Right renal pelvis (tissue), 4 donors: ENCODE measurements around the gene NCKAP5. TPM values are rescaled to one million over a fixed set of nuclear protein-coding genes. Genes with fewer than 3 reads are reported as not detected.

Experiments used
- DNase-seq, 4 donors: peaks; one replicate each; pipeline ENCODE4 v3.0.0-alpha.2; 2013; ENCODE audit warnings: low read depth in 4 of 4, low spot score in 3 of 4, missing footprints in 1 of 4
- polyA plus RNA-seq, 4 donors: library from polyadenylated mRNA; unstranded; fragments of 120-200 nt; gene quantifications; one replicate each; pipeline ENCODE4 v1.2.1, GENCODE V29; 2013; ENCODE audit not compliant: insufficient read length in 4 of 4

Gene NCKAP5
- polyA plus RNA-seq, 4 donors, result 7.2 to 10.1 (median 7.8) TPM

DNA sequence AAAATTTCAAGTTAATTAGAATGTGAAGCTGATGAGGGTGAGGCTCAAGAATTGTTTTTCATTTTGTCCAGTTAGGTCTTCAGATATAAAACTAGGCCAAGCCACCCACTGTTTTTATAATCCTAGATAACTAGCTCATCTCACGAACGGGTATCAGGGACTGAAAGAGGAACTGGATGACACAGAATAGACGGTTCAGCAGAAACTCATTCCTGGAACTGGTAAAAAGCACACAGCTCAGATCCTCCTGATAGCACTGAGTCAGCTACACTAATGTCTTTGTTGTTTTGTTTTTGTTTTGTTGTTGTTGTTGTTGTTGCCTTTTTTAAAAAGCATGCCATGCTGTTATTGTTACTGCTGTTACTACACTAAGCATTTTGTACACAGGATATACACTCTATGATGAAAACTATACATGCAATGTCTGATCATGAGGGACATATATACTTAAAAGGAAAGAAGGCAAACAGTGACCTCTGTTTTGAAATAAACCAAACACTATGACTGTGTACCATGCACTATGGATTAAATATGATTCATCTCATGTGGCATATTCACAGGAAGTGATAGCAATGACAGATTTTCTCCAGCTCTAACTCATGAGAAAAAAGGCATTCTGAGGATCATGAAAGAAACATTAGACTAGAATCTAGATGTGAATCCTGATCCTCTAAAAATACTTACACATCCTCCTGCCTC is 437.6 kb downstream of the NCKAP5 start:
- no peak for DNase-seq

DNA sequence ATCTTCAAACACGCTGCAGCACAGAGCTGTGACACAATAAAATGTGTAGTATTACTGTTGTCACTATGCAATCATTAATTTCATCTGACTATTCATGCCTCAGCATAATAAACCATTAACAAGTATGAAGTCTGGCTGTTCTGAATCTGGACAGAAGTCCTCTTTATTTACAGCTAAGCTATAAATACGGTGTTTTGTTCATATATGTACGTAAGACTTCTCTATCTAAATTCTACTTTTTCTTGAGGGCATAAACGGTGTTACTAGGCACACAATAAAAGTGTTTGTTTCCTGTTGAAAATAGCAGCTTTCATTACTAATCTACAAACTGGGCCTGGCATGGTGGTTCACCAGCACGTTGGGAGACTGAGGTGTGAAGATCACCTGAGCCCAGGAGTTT is 443.8 kb downstream of the NCKAP5 start:
- no peak for DNase-seq

DNA sequence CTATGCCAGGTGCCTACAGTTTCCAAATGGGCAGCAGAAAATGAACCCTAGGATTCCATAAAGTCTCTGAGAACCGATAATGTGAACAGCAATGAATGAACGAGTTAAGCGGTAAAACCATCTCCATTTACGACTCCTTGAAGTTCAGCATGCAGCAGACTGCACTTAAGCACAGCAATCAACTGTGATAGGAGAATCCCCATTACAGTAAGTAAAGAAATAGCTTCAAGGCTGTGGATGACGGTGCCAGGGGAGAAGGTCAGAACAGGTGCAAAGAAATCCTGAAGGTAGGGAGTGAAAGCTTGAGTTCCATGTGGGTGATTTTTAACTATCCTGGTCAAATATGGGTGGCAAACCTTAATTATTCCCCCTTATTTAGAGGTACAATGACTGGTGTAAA is 444.4 kb downstream of the NCKAP5 start:
- DNase-seq, result no peak

GRCh38 chr2:133123393-133123792 is 444.9 kb downstream of the NCKAP5 start:
- no peak for DNase-seq

DNA sequence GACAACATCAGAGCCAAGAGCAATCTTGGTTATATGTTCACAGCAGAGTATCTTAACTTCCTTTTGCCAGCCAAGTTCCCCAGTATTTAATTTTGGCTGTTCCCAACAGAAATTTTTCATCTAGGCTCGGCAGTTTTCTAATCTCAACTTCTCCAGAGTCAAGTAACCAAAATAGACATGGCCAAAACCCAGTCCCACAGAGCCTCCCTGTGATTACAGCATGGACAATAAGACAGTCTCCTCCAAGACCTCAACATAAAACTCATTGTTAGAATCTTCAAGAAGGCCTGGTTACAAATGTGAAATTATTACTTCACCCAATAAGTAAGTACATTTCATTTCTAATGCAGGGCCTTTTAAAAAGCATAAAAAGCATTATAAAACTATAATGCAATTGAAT is 445.7 kb downstream of the NCKAP5 start:
- no peak for DNase-seq

GRCh38 chr2:133120310-133120709 is 448.0 kb downstream of the NCKAP5 start:
- no peak for DNase-seq

GRCh38 chr2:133110201-133110600 is 458.1 kb downstream of the NCKAP5 start:
- no peak for DNase-seq

GRCh38 chr2:133109772-133110171 is 458.5 kb downstream of the NCKAP5 start:
- DNase-seq, result no peak

GRCh38 chr2:133107058-133107815 is 461.0 kb downstream of the NCKAP5 start:
- DNase-seq, result no peak

GRCh38 chr2:133104871-133105270 is 463.4 kb downstream of the NCKAP5 start:
- DNase-seq, result no peak

DNA sequence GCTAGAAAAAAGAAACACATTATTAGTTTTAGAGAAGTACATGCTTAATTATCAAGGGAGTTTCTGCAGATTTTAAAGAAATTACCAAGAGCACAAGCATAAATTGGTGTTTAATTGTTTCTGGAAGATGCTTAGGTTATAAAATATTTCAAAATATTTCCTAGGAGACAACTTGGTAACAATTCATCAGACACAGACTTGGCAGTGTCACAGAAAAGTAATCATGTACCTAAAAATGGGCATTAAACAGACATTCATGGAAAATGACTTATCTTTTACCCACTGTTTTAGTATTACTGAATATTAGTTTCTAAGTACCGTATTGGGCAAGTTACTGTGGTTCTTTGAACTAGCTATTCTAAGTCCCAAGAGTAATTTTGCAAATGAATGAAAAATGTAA is 469.5 kb downstream of the NCKAP5 start:
- no peak for DNase-seq

GRCh38 chr2:133097666-133098065 is 470.6 kb downstream of the NCKAP5 start:
- DNase-seq, result no peak

GRCh38 chr2:133092571-133092970 is 475.7 kb downstream of the NCKAP5 start:
- DNase-seq, result no peak

GRCh38 chr2:133090358-133090757 is 477.9 kb downstream of the NCKAP5 start:
- no peak for DNase-seq

DNA sequence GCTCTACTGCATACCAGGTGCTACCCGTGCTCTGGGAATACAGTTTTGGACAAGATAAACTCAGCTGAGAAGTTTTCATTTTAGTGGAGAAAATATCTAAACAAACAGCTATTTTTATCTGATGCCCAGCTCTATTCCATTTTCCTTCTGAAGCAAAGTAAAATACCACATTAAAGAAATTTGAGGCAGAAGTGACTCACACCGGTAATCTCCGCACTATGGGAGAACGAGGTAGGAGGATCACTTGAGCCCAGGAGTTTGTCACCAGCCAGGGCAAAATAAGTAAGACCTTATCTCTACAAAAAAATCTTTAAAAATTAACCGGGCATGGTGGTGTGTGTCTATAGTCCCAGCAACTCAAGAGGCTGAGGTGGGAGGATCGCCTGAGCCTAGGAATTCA is 482.1 kb downstream of the NCKAP5 start:
- no peak for DNase-seq

DNA sequence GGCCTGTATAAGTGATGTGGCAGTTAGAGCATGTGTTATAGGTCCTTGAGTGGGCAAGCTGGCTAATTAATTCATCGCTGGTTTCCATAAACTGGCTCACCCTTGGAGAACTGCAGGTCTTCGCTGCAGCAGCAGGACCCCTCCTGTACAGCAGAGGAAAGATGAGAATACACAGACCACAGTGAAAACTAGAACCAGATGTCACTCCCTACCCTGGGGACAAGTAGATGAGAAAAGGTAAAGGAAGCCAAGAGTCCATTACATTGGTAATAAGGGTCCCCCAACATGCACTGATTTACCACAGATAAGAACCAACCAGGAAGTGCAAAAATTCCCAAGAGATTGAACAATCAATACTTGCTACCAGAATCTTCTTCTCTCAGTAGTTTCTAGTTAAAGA is 482.6 kb downstream of the NCKAP5 start:
- DNase-seq, result no peak

DNA sequence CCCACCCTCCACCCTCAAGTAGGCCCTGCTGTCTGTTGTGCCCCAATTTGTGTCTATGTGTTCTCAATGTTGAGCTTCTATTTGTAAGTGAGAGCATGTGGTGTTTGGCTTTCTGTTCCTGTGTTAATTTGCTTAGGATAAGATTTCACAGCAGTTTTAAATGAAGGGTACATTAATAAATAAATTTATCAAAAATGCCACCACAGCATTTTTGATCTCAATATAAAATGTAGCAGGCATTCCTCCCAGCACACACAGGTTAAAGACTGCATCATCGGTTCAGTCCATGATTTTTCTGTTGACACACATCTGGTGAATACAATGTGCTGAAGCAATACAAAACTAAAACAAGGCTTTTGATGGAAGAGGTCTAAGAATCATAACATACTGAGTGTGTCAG is 486.2 kb downstream of the NCKAP5 start:
- no peak for DNase-seq

- DNase-seq, result no peak
Measured at GRCh38 chr2:133080822-133081221, 487.4 kb downstream of the NCKAP5 start.

DNA sequence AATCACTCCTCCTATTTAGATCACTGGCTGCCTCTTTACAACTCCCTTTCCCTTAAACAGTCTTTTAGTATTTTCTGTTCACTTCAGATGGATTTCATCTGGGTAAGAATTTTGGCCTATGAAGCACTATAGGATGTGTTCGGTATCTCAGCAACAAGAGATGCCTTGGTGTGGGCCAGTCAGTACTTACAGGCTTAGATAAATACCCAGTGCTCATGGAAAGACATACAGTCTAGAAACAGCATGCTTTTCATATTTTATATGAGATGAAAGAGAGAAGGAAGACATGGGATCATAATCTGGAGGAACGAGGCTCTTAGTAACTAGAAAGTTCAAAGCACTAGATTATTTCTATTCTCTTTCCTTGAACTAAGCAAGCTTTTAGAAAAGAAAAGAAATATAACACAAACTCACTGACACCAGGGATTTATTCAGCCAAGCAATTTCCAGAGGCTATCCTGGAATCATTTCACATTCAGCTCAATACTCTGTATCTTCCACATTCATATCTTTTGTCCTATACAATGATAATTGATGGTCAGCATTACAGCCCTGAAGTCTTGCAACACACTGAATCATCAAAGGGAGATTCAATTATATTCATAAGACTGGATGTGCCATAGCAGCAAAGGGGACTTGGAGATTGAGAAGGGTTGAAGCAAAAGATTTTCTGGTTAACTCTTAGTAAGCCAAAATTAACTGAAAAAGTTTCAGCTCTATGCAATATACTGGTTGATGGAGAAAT is 489.4 kb downstream of the NCKAP5 start:
- DNase-seq, result no peak

GRCh38 chr2:133077269-133077822 is 490.9 kb downstream of the NCKAP5 start:
- peak in 3 of 4 donors; percentile 3 to 22 (median 18) for DNase-seq
